Measurements from ENCODE around the gene TMEM253.

Gene TMEM253

GRCh38 chr14:21066882-21067502 lies 33.9 kb upstream of the TMEM253 start:
- H3K36me3 Mint-ChIP-seq (ENCODE audit: low read depth): no peaks in the 10 kb centered on the region
- no peak overlapping the region for H3K27ac Mint-ChIP-seq
- peaks cover 32% of the 10 kb centered on the region for H3K4me1 Mint-ChIP-seq (ENCODE audit: low read depth)
- H3K4me3 Mint-ChIP-seq: no peak overlapping the region
- peaks cover 66% of the 10 kb centered on the region for H3K27me3 Mint-ChIP-seq
- no peaks in the 10 kb centered on the region for H3K9me3 Mint-ChIP-seq

DNA sequence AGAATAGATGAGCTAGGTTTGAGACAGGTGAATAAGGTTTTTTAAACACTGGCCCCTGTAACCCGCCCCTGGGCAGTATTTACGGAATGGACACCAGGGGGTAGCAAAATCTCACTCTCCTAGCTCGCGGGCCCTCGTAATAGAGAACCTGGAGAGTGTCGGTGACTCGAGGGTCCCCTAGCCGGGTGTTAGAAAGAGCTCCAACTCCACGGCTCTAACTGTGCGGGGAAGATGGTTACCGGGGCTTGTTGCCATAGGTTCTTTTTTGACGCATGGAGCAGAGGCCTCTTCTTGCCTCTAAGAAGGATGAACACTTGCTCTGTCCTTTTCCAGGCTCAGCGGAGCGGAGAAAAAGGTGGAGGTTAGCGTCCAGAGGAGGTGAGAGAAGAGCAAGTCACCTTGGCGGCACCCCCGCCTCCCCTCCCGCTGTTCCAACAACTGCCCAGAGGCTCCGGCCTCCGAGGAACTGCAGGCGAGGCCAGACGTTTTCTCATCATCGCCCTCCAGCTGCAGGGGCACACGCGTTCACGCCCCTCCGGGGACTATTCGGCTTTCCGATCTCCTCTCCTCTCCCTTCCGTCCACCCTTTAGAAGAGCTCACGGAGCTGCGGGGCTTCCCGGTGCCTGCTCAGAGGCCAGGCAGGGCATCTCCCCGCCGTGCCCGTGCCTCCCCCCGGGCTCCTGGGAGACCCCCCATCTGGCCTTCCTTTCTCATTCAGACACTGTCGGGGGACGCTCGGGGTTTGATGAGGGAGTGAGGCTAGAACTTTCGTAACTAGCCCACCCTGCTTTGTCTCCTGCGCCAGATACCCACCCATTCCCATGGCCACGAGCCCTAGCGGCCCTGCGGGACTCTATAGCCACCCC lies 32.1 kb upstream of the TMEM253 start:
- Mint-ChIP-seq H3K9me3 (no peaks in the 10 kb centered on the region), H3K4me1 (ENCODE audit: low read depth) (peaks cover 36% of the 10 kb centered on the region), H3K4me3 (peak overlapping the region; percentile 70), H3K27me3 (peaks cover 66% of the 10 kb centered on the region), H3K36me3 (ENCODE audit: low read depth) (no peaks in the 10 kb centered on the region), H3K27ac (no peak overlapping the region)

GRCh38 chr14:21069388-21070082 lies 31.3 kb upstream of the TMEM253 start:
- Mint-ChIP-seq H3K27me3 (peaks cover 63% of the 10 kb centered on the region), H3K36me3 (ENCODE audit: low read depth) (no peaks in the 10 kb centered on the region), H3K4me3 (peak overlapping the region; percentile 70), H3K4me1 (ENCODE audit: low read depth) (peaks cover 36% of the 10 kb centered on the region), H3K27ac (no peak overlapping the region), H3K9me3 (no peaks in the 10 kb centered on the region)

DNA sequence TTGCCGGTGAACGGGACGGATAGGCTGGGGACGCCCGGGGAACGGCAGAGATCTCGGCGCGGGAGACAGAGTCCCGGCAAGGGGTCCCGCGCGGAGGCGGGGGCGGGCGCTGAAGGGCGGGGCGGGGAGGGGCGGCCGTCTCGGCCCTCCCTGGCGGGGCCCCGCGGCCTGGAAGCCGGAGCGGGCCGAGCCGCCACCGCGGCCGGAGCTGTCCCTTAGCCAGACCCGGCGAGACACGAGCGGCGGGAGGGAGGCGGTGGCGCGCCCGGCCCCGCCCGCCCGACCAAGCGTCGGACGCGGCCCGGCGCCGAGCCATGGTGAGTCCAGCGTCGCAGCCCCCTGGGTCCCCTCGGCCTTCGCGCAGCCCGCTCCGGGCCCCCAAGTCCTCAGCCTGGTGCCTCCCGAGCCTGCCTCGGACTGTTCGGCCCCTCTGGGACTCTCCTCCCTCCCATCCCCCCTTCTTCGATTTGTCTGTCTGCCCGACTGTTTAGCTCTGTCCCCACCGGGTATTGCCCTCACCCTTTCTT lies 30.7 kb upstream of the TMEM253 start, which contains the start of gene ARHGEF40:
Gene ARHGEF40, plus strand, starts transcription at position 222 of the 527 bp plus-strand sequence. Its CDS starts 93 bp downstream, at position 315.
- H3K4me1 Mint-ChIP-seq (ENCODE audit: low read depth): peaks cover 36% of the 10 kb centered on the region
- peaks cover 61% of the 10 kb centered on the region for H3K27me3 Mint-ChIP-seq
- no peak within 1 kb of the TSS for H3K27ac Mint-ChIP-seq
- H3K9me3 Mint-ChIP-seq: no peaks in the 10 kb centered on the region
- H3K4me3 Mint-ChIP-seq: peak within 1 kb of the TSS; percentile 81
- no peaks in the 10 kb centered on the region for H3K36me3 Mint-ChIP-seq (ENCODE audit: low read depth)

DNA sequence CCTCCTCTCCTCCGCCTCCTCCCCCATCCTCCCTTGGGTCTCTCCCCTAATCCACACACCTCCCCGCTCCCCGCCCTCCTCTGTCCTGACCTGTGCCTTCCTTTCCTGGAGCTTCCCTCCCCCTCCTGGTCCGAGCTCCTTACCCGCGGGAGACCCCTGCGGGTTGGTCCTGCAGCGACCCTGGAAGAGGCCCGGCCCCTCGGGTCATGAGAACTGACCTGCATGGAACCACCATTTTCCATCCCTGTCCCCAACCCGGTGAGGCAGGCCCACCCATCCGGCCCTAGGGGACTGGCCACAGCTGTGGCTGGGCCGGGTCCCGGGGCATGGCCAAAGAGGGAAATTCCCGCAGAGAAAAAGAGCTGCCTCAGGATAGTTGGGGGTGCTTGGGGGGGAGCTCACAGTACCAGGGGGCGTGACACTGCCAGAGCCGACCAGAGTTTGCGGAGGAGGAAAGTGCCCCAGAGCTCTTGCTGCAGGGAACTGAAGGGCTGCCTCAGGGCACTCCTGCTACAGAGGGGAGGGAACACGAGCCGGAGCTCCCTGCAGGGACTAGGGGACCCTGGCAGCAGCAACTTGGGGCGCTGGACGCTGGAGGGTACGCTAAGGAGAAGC lies 30.1 kb upstream of the TMEM253 start:
- Mint-ChIP-seq H3K27ac (no peak overlapping the region), H3K4me3 (peak overlapping the region; percentile 81), H3K36me3 (ENCODE audit: low read depth) (no peaks in the 10 kb centered on the region), H3K27me3 (peaks cover 55% of the 10 kb centered on the region), H3K9me3 (no peaks in the 10 kb centered on the region), H3K4me1 (ENCODE audit: low read depth) (peaks cover 36% of the 10 kb centered on the region)

DNA sequence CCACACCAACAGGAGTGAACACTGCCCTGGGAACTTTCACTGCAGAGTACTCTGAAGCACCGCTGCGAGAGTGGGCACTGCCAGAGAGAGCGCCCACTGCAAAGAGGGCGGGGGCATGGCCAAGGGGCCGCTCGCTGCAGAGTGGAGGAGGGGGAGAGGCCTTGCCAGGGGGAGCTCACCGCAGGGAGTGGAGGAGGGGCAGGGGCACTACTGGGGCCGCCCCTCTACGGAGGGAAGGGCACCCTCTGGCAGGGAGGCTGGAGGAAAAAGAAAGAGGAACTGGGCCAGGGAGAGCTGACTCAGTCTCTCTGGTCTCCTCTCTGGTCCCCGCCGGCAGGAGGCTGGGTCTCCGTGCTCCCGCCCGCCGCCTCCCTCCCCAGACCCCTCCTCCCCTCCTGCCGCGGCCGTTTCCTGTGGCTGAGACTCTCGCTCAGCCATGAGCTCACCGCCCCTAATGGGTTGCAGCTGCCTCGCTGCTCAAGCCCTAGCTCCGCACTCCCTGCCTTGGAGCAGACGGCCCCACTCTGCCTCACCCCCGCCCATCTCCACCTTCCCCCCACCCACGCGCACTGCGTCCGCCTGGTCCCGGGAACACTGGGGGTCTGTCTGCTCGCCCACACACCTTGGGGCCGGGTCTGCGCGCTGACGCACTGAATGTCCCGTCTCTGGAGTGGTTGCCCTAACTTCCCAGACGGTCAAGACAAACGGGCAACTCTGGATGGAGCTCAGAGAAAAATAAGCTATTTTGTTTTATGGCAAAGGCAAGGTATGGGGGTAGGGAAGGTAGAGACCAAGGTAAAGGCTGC lies 29.4 kb upstream of the TMEM253 start:
- peak overlapping the region; percentile 81 for H3K4me3 Mint-ChIP-seq
- no peaks in the 10 kb centered on the region for H3K9me3 Mint-ChIP-seq
- H3K36me3 Mint-ChIP-seq (ENCODE audit: low read depth): no peaks in the 10 kb centered on the region
- H3K4me1 Mint-ChIP-seq (ENCODE audit: low read depth): peaks cover 36% of the 10 kb centered on the region
- H3K27ac Mint-ChIP-seq: peak overlapping the region; percentile 11
- H3K27me3 Mint-ChIP-seq: peaks cover 50% of the 10 kb centered on the region

DNA sequence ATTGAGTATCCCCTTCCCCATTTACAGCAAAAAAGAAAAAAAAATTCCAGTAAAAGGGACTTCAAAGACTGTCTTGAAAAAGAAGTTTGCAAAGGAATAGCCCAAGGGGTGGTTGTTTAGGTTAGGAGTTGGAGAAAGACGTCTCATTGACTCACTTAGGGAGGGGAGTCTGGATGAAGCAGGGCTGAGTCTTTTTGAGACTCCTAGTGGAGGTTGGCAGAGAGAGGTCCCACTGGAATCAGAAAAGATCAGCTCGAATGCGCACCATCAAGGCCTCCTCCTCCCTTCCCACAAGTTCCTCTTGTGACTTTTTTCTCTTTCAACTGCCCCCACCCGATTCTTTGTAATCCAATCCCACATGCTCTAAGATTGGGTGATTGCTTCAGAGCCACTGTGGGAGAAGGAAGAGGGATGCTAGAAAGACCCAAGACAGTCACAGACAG lies 28.8 kb upstream of the TMEM253 start:
- peak overlapping the region; percentile 11 for H3K27ac Mint-ChIP-seq
- peaks cover 36% of the 10 kb centered on the region for H3K4me1 Mint-ChIP-seq (ENCODE audit: low read depth)
- H3K27me3 Mint-ChIP-seq: peaks cover 44% of the 10 kb centered on the region
- H3K9me3 Mint-ChIP-seq: no peaks in the 10 kb centered on the region
- H3K36me3 Mint-ChIP-seq (ENCODE audit: low read depth): no peaks in the 10 kb centered on the region
- peak overlapping the region; percentile 81 for H3K4me3 Mint-ChIP-seq

DNA sequence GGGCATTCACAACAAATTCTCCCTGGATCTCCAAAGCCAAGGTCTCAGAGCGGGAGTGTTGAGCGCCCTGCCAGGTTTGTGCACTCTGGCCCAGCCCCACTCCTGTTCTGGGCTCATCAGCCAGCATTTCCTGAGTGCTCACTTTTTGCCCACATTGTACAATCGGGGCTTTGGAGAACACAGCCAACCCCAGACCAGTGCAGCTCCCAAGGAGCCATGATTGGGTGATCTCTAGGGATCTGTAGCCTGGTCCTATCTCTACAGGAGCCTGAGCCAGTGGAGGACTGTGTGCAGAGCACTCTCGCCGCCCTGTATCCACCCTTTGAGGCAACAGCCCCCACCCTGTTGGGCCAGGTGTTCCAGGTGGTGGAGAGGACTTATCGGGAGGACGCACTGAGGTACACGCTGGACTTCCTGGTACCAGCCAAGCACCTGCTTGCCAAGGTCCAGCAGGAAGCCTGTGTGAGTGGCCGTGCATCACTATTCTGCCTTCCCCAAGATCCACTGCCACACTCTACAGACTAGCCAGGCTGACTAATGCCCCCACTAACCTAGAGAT lies 28.0 kb upstream of the TMEM253 start:
- no peak overlapping the region for H3K27ac Mint-ChIP-seq
- no peaks in the 10 kb centered on the region for H3K36me3 Mint-ChIP-seq (ENCODE audit: low read depth)
- peaks cover 37% of the 10 kb centered on the region for H3K27me3 Mint-ChIP-seq
- no peaks in the 10 kb centered on the region for H3K9me3 Mint-ChIP-seq
- H3K4me1 Mint-ChIP-seq (ENCODE audit: low read depth): peaks cover 36% of the 10 kb centered on the region
- H3K4me3 Mint-ChIP-seq: no peak overlapping the region

DNA sequence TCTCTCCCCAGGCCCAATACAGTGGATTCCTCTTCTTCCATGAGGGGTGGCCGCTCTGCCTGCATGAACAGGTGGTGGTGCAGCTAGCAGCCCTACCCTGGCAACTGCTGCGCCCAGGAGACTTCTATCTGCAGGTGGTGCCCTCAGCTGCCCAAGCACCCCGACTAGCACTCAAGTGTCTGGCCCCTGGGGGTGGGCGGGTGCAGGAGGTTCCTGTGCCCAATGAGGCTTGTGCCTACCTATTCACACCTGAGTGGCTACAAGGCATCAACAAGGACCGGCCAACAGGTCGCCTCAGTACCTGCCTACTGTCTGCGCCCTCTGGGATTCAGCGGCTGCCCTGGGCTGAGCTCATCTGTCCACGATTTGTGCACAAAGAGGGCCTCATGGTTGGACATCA lies 26.9 kb upstream of the TMEM253 start:
- no peak overlapping the region for H3K4me3 Mint-ChIP-seq
- H3K4me1 Mint-ChIP-seq (ENCODE audit: low read depth): peaks cover 30% of the 10 kb centered on the region
- no peaks in the 10 kb centered on the region for H3K9me3 Mint-ChIP-seq
- no peaks in the 10 kb centered on the region for H3K36me3 Mint-ChIP-seq (ENCODE audit: low read depth)
- no peak overlapping the region for H3K27ac Mint-ChIP-seq
- peaks cover 30% of the 10 kb centered on the region for H3K27me3 Mint-ChIP-seq

GRCh38 chr14:21074398-21075272 lies 26.2 kb upstream of the TMEM253 start:
- Mint-ChIP-seq H3K4me3 (no peak overlapping the region), H3K27ac (no peak overlapping the region), H3K9me3 (no peaks in the 10 kb centered on the region), H3K36me3 (ENCODE audit: low read depth) (no peaks in the 10 kb centered on the region), H3K27me3 (peaks cover 23% of the 10 kb centered on the region), H3K4me1 (ENCODE audit: low read depth) (peaks cover 23% of the 10 kb centered on the region)

- H3K4me1 Mint-ChIP-seq (ENCODE audit: low read depth): peaks cover 15% of the 10 kb centered on the region
- no peaks in the 10 kb centered on the region for H3K36me3 Mint-ChIP-seq (ENCODE audit: low read depth)
- no peak overlapping the region for H3K27ac Mint-ChIP-seq
- H3K4me3 Mint-ChIP-seq: no peak overlapping the region
- peaks cover 19% of the 10 kb centered on the region for H3K27me3 Mint-ChIP-seq
- no peaks in the 10 kb centered on the region for H3K9me3 Mint-ChIP-seq
These were observed 25.0 kb upstream of the TMEM253 start for GRCh38 chr14:21075719-21076437.

DNA sequence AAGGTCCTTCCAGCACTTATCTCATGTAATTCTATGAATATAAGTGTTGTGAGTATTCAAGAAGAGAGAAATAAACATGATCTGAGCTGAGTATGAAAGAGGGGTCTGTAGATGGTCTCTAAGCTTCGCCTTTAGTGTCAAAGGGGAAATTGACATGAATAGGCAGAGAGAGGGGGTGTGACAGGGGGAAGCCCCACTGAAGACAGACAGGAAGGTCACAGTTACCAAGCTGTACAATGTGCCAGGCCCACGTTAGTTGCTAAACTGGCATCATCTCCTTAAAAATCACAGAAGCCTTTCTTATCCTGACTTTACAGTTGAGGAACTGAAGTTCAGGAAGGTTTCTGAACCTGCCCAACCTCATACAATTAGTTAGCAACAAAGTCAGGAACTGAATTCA lies 23.2 kb upstream of the TMEM253 start:
- Mint-ChIP-seq H3K36me3 (ENCODE audit: low read depth) (no peaks in the 10 kb centered on the region), H3K4me1 (ENCODE audit: low read depth) (no peaks in the 10 kb centered on the region), H3K27ac (no peak overlapping the region), H3K9me3 (no peaks in the 10 kb centered on the region), H3K4me3 (no peak overlapping the region), H3K27me3 (peaks cover 6% of the 10 kb centered on the region)
